HepG2 (cell line): Measurements from ENCODE around the gene FKBP10. TPM values are rescaled to one million over a fixed set of nuclear protein-coding genes. Genes with fewer than 3 reads are reported as not detected.

ENCODE experiments used
- ATF2 ChIP-seq: sonication (generic); formaldehyde crosslinking; IDR thresholded peaks from 2 replicates; pipeline ENCODE4 v1.4.0; 2020; ENCODE audit warnings: missing genetic modification reagents
- CHCHD3 ChIP-seq: sonication (generic); formaldehyde crosslinking; IDR thresholded peaks from 2 replicates; pipeline ENCODE4 v1.8.0; 2022; ENCODE audit warnings: mild to moderate bottlenecking, missing genetic modification reagents, moderate library complexity
- FOXO1 ChIP-seq: sonication (generic); formaldehyde crosslinking; IDR thresholded peaks from 2 replicates; pipeline ENCODE4 v1.4.0; 2020; ENCODE audit warnings: missing genetic modification reagents
- GATAD1 ChIP-seq: IDR thresholded peaks from 2 replicates; pipeline ENCODE4 v1.6.1; 2016; ENCODE audit warnings: missing genetic modification reagents, missing compliant biosample characterization
- HOXA7 ChIP-seq: sonication (generic); formaldehyde crosslinking; IDR thresholded peaks from 2 replicates; pipeline ENCODE4 v1.8.1; 2022; ENCODE audit warnings: mild to moderate bottlenecking, missing genetic modification reagents, moderate library complexity
- MTERF4 ChIP-seq: sonication (generic); formaldehyde crosslinking; IDR thresholded peaks from 2 replicates; pipeline ENCODE4 v1.8.0; 2023; ENCODE audit warnings: mild to moderate bottlenecking, missing genetic modification reagents
- SIN3A ChIP-seq: IDR thresholded peaks from 2 replicates; pipeline ENCODE4 v1.6.1; 2011; ENCODE audit warnings: low read depth, mild to moderate bottlenecking, control low read depth, low read length, borderline replicate concordance
- SNAPC4 ChIP-seq: sonication (generic); formaldehyde crosslinking; IDR thresholded peaks from 2 replicates; pipeline ENCODE4 v1.4.0; 2020; ENCODE audit warnings: mild to moderate bottlenecking, missing genetic modification reagents
- TBL1XR1 ChIP-seq: fragments of 150-350 bp; IDR thresholded peaks from 2 replicates; pipeline ENCODE4 v1.6.1; 2014; ENCODE audit warnings: borderline replicate concordance, low read length; ENCODE audit not compliant: partially characterized antibody
- THRA ChIP-seq: sonication (generic); formaldehyde crosslinking; IDR thresholded peaks from 2 replicates; pipeline ENCODE4 v1.4.0; 2020; ENCODE audit warnings: missing genetic modification reagents, borderline replicate concordance
- ZBTB3 ChIP-seq: sonication (generic); formaldehyde crosslinking; IDR thresholded peaks from 2 replicates; pipeline ENCODE4 v1.4.0; 2020; ENCODE audit warnings: low read depth, mild to moderate bottlenecking, moderate library complexity, missing genetic modification reagents, borderline replicate concordance
- ZKSCAN8 ChIP-seq: IDR thresholded peaks from 2 replicates; pipeline ENCODE4 v1.6.1; 2016; ENCODE audit warnings: borderline replicate concordance, missing genetic modification reagents, missing compliant biosample characterization
- ZNF282 ChIP-seq: fragments of 450-650 bp; IDR thresholded peaks from 2 replicates; pipeline ENCODE4 v1.6.1; 2018; ENCODE audit not compliant: partially characterized antibody
- ZNF577 ChIP-seq: sonication (generic); formaldehyde crosslinking; IDR thresholded peaks from 2 replicates; pipeline ENCODE4 v1.4.0; 2020; ENCODE audit warnings: mild to moderate bottlenecking, low read depth, missing genetic modification reagents, borderline replicate concordance
- ZNF580 ChIP-seq: IDR thresholded peaks from 2 replicates; pipeline ENCODE4 v1.6.1; 2016; ENCODE audit warnings: low read depth, borderline replicate concordance
- ZNF83 ChIP-seq: sonication (generic); formaldehyde crosslinking; IDR thresholded peaks from 2 replicates; pipeline ENCODE4 v1.4.0; 2020; ENCODE audit warnings: missing genetic modification reagents, mild to moderate bottlenecking, borderline replicate concordance
- ZZZ3 ChIP-seq: sonication (generic); formaldehyde crosslinking; IDR thresholded peaks from 2 replicates; pipeline ENCODE4 v1.4.0; 2020; ENCODE audit warnings: missing genetic modification reagents, mild to moderate bottlenecking, borderline replicate concordance
- polyA plus RNA-seq, 8 experiments: library from polyadenylated mRNA; depleted of rRNA in 3 of 8; stranded (reverse) in 7 of 8; unstranded in 1 of 8; fragments of >200 nt; fragmentation: Illumina TruSeq in 4 of 8; extraction: Trizol in 4 of 8; gene quantifications; 2 replicates each; pipeline versions ENCODE4 v1.2.1 to v1.2.3, GENCODE V29; 2011 to 2016; ENCODE audit warnings: low read depth in 4 of 8, missing spikeins in 1 of 8, mixed read lengths in 1 of 8; ENCODE audit not compliant: insufficient read depth in 1 of 8
- total RNA-seq, 5 experiments: library from RNA; depleted of rRNA; stranded (reverse); fragments of >200 nt; fragmentation: Illumina TruSeq; extraction: Trizol; gene quantifications; 2 replicates each; pipeline ENCODE4 v1.2.3, GENCODE V29; 2016; ENCODE audit warnings: low read depth in 1 of 5

Gene FKBP10
- total and polyA plus RNA-seq, 2 of the 13 experiments (the other 11 are each of a cell fraction or from before 2014, with no cell fraction given): 149 to 573 TPM

- TF ChIP-seq ZKSCAN8 (CRISPR knock-in tag) (no peak; the same call in 1 of the 2 replicates), GATAD1 (CRISPR knock-in tag) (peak; percentile 32; the same call in 1 of the 2 replicates), ZNF580 (CRISPR knock-in tag) (peak; percentile 74; the same call in 1 of the 2 replicates), ZZZ3 (CRISPR knock-in tag) (no peak), FOXO1 (CRISPR knock-in tag) (peak; percentile 33; the same call in 1 of the 2 replicates), ATF2 (peak; percentile 62), THRA (peak; percentile 55; the same call in 1 of the 2 replicates), ZNF83 (CRISPR knock-in tag) (0 out of 2 replicates have a peak, but pooled peaks have one; percentile 48), SIN3A (no peak), ZBTB3 (CRISPR knock-in tag) (0 out of 2 replicates have a peak, but pooled peaks have one; percentile 30), CHCHD3 (CRISPR knock-in tag) (0 out of 2 replicates have a peak, but pooled peaks have one; percentile 30), TBL1XR1 (no peak), HOXA7 (CRISPR knock-in tag) (no peak), ZNF282 (no peak), MTERF4 (no peak), SNAPC4 (CRISPR knock-in tag) (no peak), ZNF577 (CRISPR knock-in tag) (no peak)
Measured at GRCh38 chr17:41801374-41802271, 11.2 kb upstream of the FKBP10 start (continued).
